Activated naive CD4-positive, alpha-beta T cell treated with anti-CD3 and anti-CD28 coated beads, Interleukin-2, amount 10 ng/mL, durations not matched to agents 7 days and 5 days (primary cell): ENCODE measurements around the gene GLRB.

Experiments
- CTCF ChIA-PET: fragments of 350-600 bp; sonication (Branson Sonifier 250); formaldehyde crosslinking; loops from one replicate; lab custom pipeline; 2021; ENCODE audit warnings: antibody characterized with exemption; lab: Charles Lee
- DNase-seq: peaks from one replicate; pipeline ENCODE4 v3.0.0-alpha.2; 2020
- H3K27ac Mint-ChIP-seq: one replicate; pipeline ENCODE4 v1.8.0; 2021; ENCODE audit warnings: mild to moderate bottlenecking, moderate library complexity, mixed read lengths
- H3K27me3 Mint-ChIP-seq: one replicate; pipeline ENCODE4 v1.8.0; 2021; ENCODE audit warnings: mild to moderate bottlenecking, mixed read lengths
- H3K36me3 Mint-ChIP-seq: one replicate; pipeline ENCODE4 v1.8.0; 2021; ENCODE audit warnings: mixed read lengths
- H3K4me1 Mint-ChIP-seq: one replicate; pipeline ENCODE4 v1.8.0; 2021; ENCODE audit warnings: mixed read lengths
- H3K4me3 Mint-ChIP-seq: one replicate; pipeline ENCODE4 v1.8.0; 2021; ENCODE audit warnings: mild to moderate bottlenecking, moderate library complexity, mixed read lengths
- H3K9me3 Mint-ChIP-seq: one replicate; pipeline ENCODE4 v1.8.0; 2021; ENCODE audit warnings: mixed read lengths

The GLRB gene

GRCh38 chr4:157095716-157096115, 19.8 kb downstream of the GLRB start:
- DNase-seq = no peak
- Mint-ChIP-seq H3K27ac (no peak overlapping the region), H3K36me3 (no peaks in the 10 kb centered on the region), H3K4me3 (no peak overlapping the region), H3K27me3 (no peaks in the 10 kb centered on the region), H3K4me1 (no peaks in the 10 kb centered on the region), H3K9me3 (no peaks in the 10 kb centered on the region)
- CTCF ChIA-PET = no interaction called here

GRCh38 chr4:157096439-157096838, 20.5 kb downstream of the GLRB start:
- no peaks in the 10 kb centered on the region for H3K27me3 Mint-ChIP-seq
- H3K4me3 Mint-ChIP-seq = no peak overlapping the region
- H3K4me1 Mint-ChIP-seq = no peaks in the 10 kb centered on the region
- no peaks in the 10 kb centered on the region for H3K9me3 Mint-ChIP-seq
- CTCF ChIA-PET = no interaction called here
- no peak overlapping the region for H3K27ac Mint-ChIP-seq
- no peak for DNase-seq
- H3K36me3 Mint-ChIP-seq = no peaks in the 10 kb centered on the region

- Mint-ChIP-seq H3K9me3 (no peaks in the 10 kb centered on the region), H3K27ac (no peak overlapping the region), H3K4me3 (no peak overlapping the region), H3K4me1 (no peaks in the 10 kb centered on the region), H3K27me3 (no peaks in the 10 kb centered on the region), H3K36me3 (no peaks in the 10 kb centered on the region)
- no peak for DNase-seq
- CTCF ChIA-PET = no interaction called here
Measured at GRCh38 chr4:157099506-157099905, 23.6 kb downstream of the GLRB start.

- CTCF ChIA-PET = no interaction called here
- H3K36me3 Mint-ChIP-seq = no peaks in the 10 kb centered on the region
- H3K27ac Mint-ChIP-seq = no peak overlapping the region
- no peaks in the 10 kb centered on the region for H3K27me3 Mint-ChIP-seq
- no peak overlapping the region for H3K4me3 Mint-ChIP-seq
- H3K9me3 Mint-ChIP-seq = no peaks in the 10 kb centered on the region
- no peak for DNase-seq
- H3K4me1 Mint-ChIP-seq = no peaks in the 10 kb centered on the region
Measured at GRCh38 chr4:157104541-157104940, 28.6 kb downstream of the GLRB start.

- no peak for DNase-seq
- Mint-ChIP-seq H3K27me3 (no peaks in the 10 kb centered on the region), H3K9me3 (no peaks in the 10 kb centered on the region), H3K27ac (no peak overlapping the region), H3K36me3 (no peaks in the 10 kb centered on the region), H3K4me3 (no peak overlapping the region), H3K4me1 (no peaks in the 10 kb centered on the region)
- CTCF ChIA-PET = interaction anchor here (0.7 kb wide), 1 partner anchor 183 kb away, joined by 3 read pairs; no protein-coding TSS in a partner anchor
Measured at GRCh38 chr4:157114671-157115070, 38.7 kb downstream of the GLRB start.

GRCh38 chr4:157115613-157116335, 39.8 kb downstream of the GLRB start:
- Mint-ChIP-seq H3K9me3 (no peaks in the 10 kb centered on the region), H3K4me1 (no peaks in the 10 kb centered on the region), H3K27me3 (no peaks in the 10 kb centered on the region), H3K4me3 (no peak overlapping the region), H3K27ac (no peak overlapping the region), H3K36me3 (no peaks in the 10 kb centered on the region)
- CTCF ChIA-PET = no interaction called here
- DNase-seq = no peak

- Mint-ChIP-seq H3K36me3 (no peaks in the 10 kb centered on the region), H3K27me3 (no peaks in the 10 kb centered on the region), H3K4me1 (no peaks in the 10 kb centered on the region), H3K9me3 (no peaks in the 10 kb centered on the region), H3K27ac (no peak overlapping the region), H3K4me3 (no peak overlapping the region)
- CTCF ChIA-PET = no interaction called here
- no peak for DNase-seq
Measured at GRCh38 chr4:157121401-157121800, 45.5 kb downstream of the GLRB start.

GRCh38 chr4:157127571-157127970, 51.6 kb downstream of the GLRB start:
- Mint-ChIP-seq H3K27ac (no peak overlapping the region), H3K36me3 (no peaks in the 10 kb centered on the region), H3K4me3 (no peak overlapping the region), H3K27me3 (no peaks in the 10 kb centered on the region), H3K4me1 (no peaks in the 10 kb centered on the region), H3K9me3 (peaks cover 2% of the 10 kb centered on the region)
- no peak for DNase-seq
- CTCF ChIA-PET = no interaction called here

GRCh38 chr4:157128395-157128794, 52.4 kb downstream of the GLRB start:
- Mint-ChIP-seq H3K27me3 (no peaks in the 10 kb centered on the region), H3K4me1 (no peaks in the 10 kb centered on the region)
- CTCF ChIA-PET = no interaction called here

GRCh38 chr4:157141976-157142375, 66.0 kb downstream of the GLRB start:
- Mint-ChIP-seq H3K4me3 (no peak overlapping the region), H3K4me1 (no peaks in the 10 kb centered on the region)

More at GRCh38 chr4:157128395-157128794, 52.4 kb downstream of the GLRB start:
- Mint-ChIP-seq H3K4me3 (no peak overlapping the region), H3K36me3 (no peaks in the 10 kb centered on the region), H3K27ac (no peak overlapping the region), H3K9me3 (peaks cover 2% of the 10 kb centered on the region)
- DNase-seq = no peak

GRCh38 chr4:157143369-157143768, 67.4 kb downstream of the GLRB start:
- CTCF ChIA-PET = no interaction called here
- Mint-ChIP-seq H3K4me3 (no peak overlapping the region), H3K9me3 (peaks cover 3% of the 10 kb centered on the region)

More at GRCh38 chr4:157141976-157142375, 66.0 kb downstream of the GLRB start:
- Mint-ChIP-seq H3K27ac (no peak overlapping the region), H3K9me3 (peaks cover 3% of the 10 kb centered on the region), H3K27me3 (no peaks in the 10 kb centered on the region), H3K36me3 (no peaks in the 10 kb centered on the region)
- no peak for DNase-seq
- CTCF ChIA-PET = interaction anchor here (0.9 kb wide), 1 partner anchor 639 kb away, joined by 3 read pairs; no protein-coding TSS in a partner anchor

GRCh38 chr4:157151711-157152110, 75.8 kb downstream of the GLRB start:
- no peaks in the 10 kb centered on the region for H3K27me3 Mint-ChIP-seq
- no peak for DNase-seq
- H3K36me3 Mint-ChIP-seq = no peaks in the 10 kb centered on the region
- H3K4me1 Mint-ChIP-seq = no peaks in the 10 kb centered on the region
- H3K9me3 Mint-ChIP-seq = peaks cover 2% of the 10 kb centered on the region
- CTCF ChIA-PET = no interaction called here
- H3K4me3 Mint-ChIP-seq = no peak overlapping the region
- no peak overlapping the region for H3K27ac Mint-ChIP-seq

More at GRCh38 chr4:157143369-157143768, 67.4 kb downstream of the GLRB start:
- Mint-ChIP-seq H3K36me3 (no peaks in the 10 kb centered on the region), H3K4me1 (no peaks in the 10 kb centered on the region), H3K27ac (no peak overlapping the region), H3K27me3 (no peaks in the 10 kb centered on the region)
- no peak for DNase-seq

GRCh38 chr4:157165935-157166610, 90.1 kb downstream of the GLRB start:
- H3K4me3 Mint-ChIP-seq = no peak overlapping the region
- no peaks in the 10 kb centered on the region for H3K27me3 Mint-ChIP-seq
- no peaks in the 10 kb centered on the region for H3K4me1 Mint-ChIP-seq
- no peaks in the 10 kb centered on the region for H3K36me3 Mint-ChIP-seq
- no peak for DNase-seq
- CTCF ChIA-PET = no interaction called here
- H3K9me3 Mint-ChIP-seq = peaks cover 7% of the 10 kb centered on the region
- H3K27ac Mint-ChIP-seq = no peak overlapping the region

GRCh38 chr4:157170321-157170720, 94.4 kb downstream of the GLRB start:
- H3K27me3 Mint-ChIP-seq = no peaks in the 10 kb centered on the region
- H3K9me3 Mint-ChIP-seq = no peaks in the 10 kb centered on the region
- H3K27ac Mint-ChIP-seq = no peak overlapping the region
- H3K4me3 Mint-ChIP-seq = no peak overlapping the region
- DNase-seq = no peak
- CTCF ChIA-PET = no interaction called here
- H3K4me1 Mint-ChIP-seq = no peaks in the 10 kb centered on the region
- H3K36me3 Mint-ChIP-seq = no peaks in the 10 kb centered on the region

- Mint-ChIP-seq H3K27me3 (no peaks in the 10 kb centered on the region), H3K4me1 (no peaks in the 10 kb centered on the region), H3K4me3 (no peak overlapping the region), H3K9me3 (no peaks in the 10 kb centered on the region), H3K36me3 (no peaks in the 10 kb centered on the region), H3K27ac (no peak overlapping the region)
- no peak for DNase-seq
- CTCF ChIA-PET = no interaction called here
Measured at GRCh38 chr4:157172011-157172410, 96.1 kb downstream of the GLRB start.
